A673 (cell line): ENCODE results near the gene POMGNT1.

Source experiments
- CTCF ChIP-seq: fragments of 300-800, 200-600 bp; sonication (generic); conservative IDR thresholded peaks from 2 replicates; pipeline ENCODE4 v1.5.1; 2017; ENCODE audit warnings: low read depth, mild to moderate bottlenecking, antibody characterized with exemption, low read length, moderate library complexity, mixed read lengths
- EZH2 ChIP-seq: fragments of 200-600 bp; sonication (generic); IDR thresholded peaks from 2 replicates; pipeline ENCODE4 v1.6.1; 2017; ENCODE audit warnings: borderline replicate concordance, low read depth, mild to moderate bottlenecking, mixed read lengths, antibody characterized with exemption, low read length; ENCODE audit not compliant: poor library complexity, severe bottlenecking

- TF ChIP-seq CTCF (no peak), EZH2 (no peak)
Observed at GRCh38 chr1:46160212-46160611, 38.0 kb downstream of the POMGNT1 start.
